Measurements from ENCODE around the gene TMEM38B. TPM values are rescaled to one million over a fixed set of nuclear protein-coding genes. Genes with fewer than 3 reads are reported as not detected.

TMEM38B gene
- total and polyA plus RNA-seq, 2 of the 8 experiments (the other 6 are each of a cell fraction or from before 2014, with no cell fraction given): 10.6 to 12.4 TPM

GRCh38 chr9:105694190-105694847 is at the start of gene TMEM38B (continued):
- TF ChIP-seq KDM4A (IDR thresholded peaks at IDR 0.05; ENCODE audit: low read depth, low read length, severe bottlenecking) (peak; percentile 99), GTF2F1 (IDR thresholded peaks at IDR 0.05; ENCODE audit: borderline replicate concordance, low read depth, low read length) (no peak), RFX5 (IDR thresholded peaks at IDR 0.05; ENCODE audit: borderline replicate concordance, low read depth, low read length) (no peak), CTBP2 (IDR thresholded peaks at IDR 0.05; ENCODE audit: borderline replicate concordance, insufficient read depth, insufficient read length, low read length) (peak; percentile 77), MAX (IDR thresholded peaks at IDR 0.05) (no peak), ATF2 (IDR thresholded peaks at IDR 0.05; ENCODE audit: low read length) (no peak), EZH2 (IDR thresholded peaks at IDR 0.05; ENCODE audit: low read depth, low read length, severe bottlenecking) (no peak), SIN3A (conservative IDR thresholded peaks at IDR 0.05 in 1 of 2, IDR thresholded peaks at IDR 0.05 in 1 of 2; ENCODE audit: low read depth in 1 of 2, low read length in 2 of 2) (peak; percentile 75 to 80), MAFK (IDR thresholded peaks at IDR 0.05; ENCODE audit: low read depth, low read length) (no peak), SIRT6 (IDR thresholded peaks at IDR 0.05; ENCODE audit: low read length) (no peak), NANOG (IDR thresholded peaks at IDR 0.05; ENCODE audit: insufficient read depth, low read depth, low read length, poor library complexity, severe bottlenecking) (no peak), ATF3 (IDR thresholded peaks at IDR 0.05; ENCODE audit: insufficient read depth, low read depth, low read length) (no peak), JUN (IDR thresholded peaks at IDR 0.05; ENCODE audit: low read depth, low read length) (0 out of 2 replicates have a peak, but pooled peaks have one; percentile 5), BACH1 (IDR thresholded peaks at IDR 0.05; ENCODE audit: low read length) (no peak; the same call in 1 of the 2 replicates), TAF1 (IDR thresholded peaks at IDR 0.05; ENCODE audit: low read depth, low read length) (peak; percentile 85), SAP30 (IDR thresholded peaks at IDR 0.05; ENCODE audit: insufficient read depth, insufficient replicate concordance, low read length) (peak; percentile 35), KDM5A (IDR thresholded peaks at IDR 0.05; ENCODE audit: low read length) (no peak), FOSL1 (IDR thresholded peaks at IDR 0.05; ENCODE audit: insufficient read depth, low read depth, low read length) (no peak), PHF8 (conservative IDR thresholded peaks at IDR 0.05; ENCODE audit: low read depth, low read length) (peak; percentile 62; the same call in 1 of the 2 replicates), SRF (IDR thresholded peaks at IDR 0.05; ENCODE audit: low read depth, low read length) (no peak), CEBPB (IDR thresholded peaks at IDR 0.05; ENCODE audit: low read depth, low read length) (no peak)
